Glomerular endothelial cell (primary cell): Measurements from ENCODE around the gene TEX2. TPM values are rescaled to one million over a fixed set of nuclear protein-coding genes. Genes with fewer than 3 reads are reported as not detected.
A peak's percentile ranks its signal among the peaks of the same experiment; 100 is the strongest.

Experiments
- DNase-seq: peaks from one replicate; pipeline ENCODE4 v3.0.0-alpha.2; 2011; ENCODE audit warnings: low read depth, low spot score; ENCODE audit errors: extremely low read depth
- total RNA-seq: library from RNA; depleted of rRNA; stranded (reverse); fragments of >200 nt; gene quantifications from 2 replicates; pipeline ENCODE4 v1.2.3, GENCODE V29; 2015

TEX2 gene
- total RNA-seq, 1 donor from 2014 or later = 24.3 TPM

- no peak for DNase-seq
Measured at GRCh38 chr17:64148699-64149098, 114.4 kb downstream of the TEX2 start.

- DNase-seq = no peak
Measured at GRCh38 chr17:64148017-64148631, 114.9 kb downstream of the TEX2 start.

GRCh38 chr17:64147110-64148016 is 115.7 kb downstream of the TEX2 start:
- DNase-seq = no peak

- no peak for DNase-seq
Measured at GRCh38 chr17:64146418-64147109, 116.5 kb downstream of the TEX2 start.

- DNase-seq = peak; percentile 100
Measured at GRCh38 chr17:64145751-64146417, 117.2 kb downstream of the TEX2 start.

- DNase-seq = no peak
Measured at GRCh38 chr17:64145375-64145750, 117.7 kb downstream of the TEX2 start.

- no peak for DNase-seq
Measured at GRCh38 chr17:64139542-64139941, 123.5 kb downstream of the TEX2 start.

- no peak for DNase-seq
Measured at GRCh38 chr17:64138441-64138840, 124.6 kb downstream of the TEX2 start.

- no peak for DNase-seq
Measured at GRCh38 chr17:64135000-64135399, 128.1 kb downstream of the TEX2 start.

- DNase-seq = no peak
Measured at GRCh38 chr17:64134216-64134970, 128.7 kb downstream of the TEX2 start.

GRCh38 chr17:64133546-64134215 is 129.4 kb downstream of the TEX2 start:
- DNase-seq = no peak

- DNase-seq = no peak
Measured at GRCh38 chr17:64131606-64132270, 131.3 kb downstream of the TEX2 start.

GRCh38 chr17:64130559-64131001 is 132.5 kb downstream of the TEX2 start:
- no peak for DNase-seq

- no peak for DNase-seq
Measured at GRCh38 chr17:64129765-64130558, 133.1 kb downstream of the TEX2 start, which contains the start of gene ERN1. TSS of gene ERN1 (minus strand) at chr17:64130144. CDS start at chr17:64130029, 115 bp downstream.

- no peak for DNase-seq
Measured at GRCh38 chr17:64129515-64129764, 133.6 kb downstream of the TEX2 start.

- no peak for DNase-seq
Measured at GRCh38 chr17:64128787-64129514, 134.1 kb downstream of the TEX2 start.

GRCh38 chr17:64126918-64127317 is 136.1 kb downstream of the TEX2 start:
- no peak for DNase-seq

GRCh38 chr17:64125937-64126336 is 137.1 kb downstream of the TEX2 start:
- no peak for DNase-seq
